ENCODE data around the gene TXNDC15.
"Not testable (repeated sequence)": the region's sequence is repeated elsewhere in the genome, so short reads cannot be mapped to it uniquely, and the experiment has no call there.

TXNDC15 gene

DNA sequence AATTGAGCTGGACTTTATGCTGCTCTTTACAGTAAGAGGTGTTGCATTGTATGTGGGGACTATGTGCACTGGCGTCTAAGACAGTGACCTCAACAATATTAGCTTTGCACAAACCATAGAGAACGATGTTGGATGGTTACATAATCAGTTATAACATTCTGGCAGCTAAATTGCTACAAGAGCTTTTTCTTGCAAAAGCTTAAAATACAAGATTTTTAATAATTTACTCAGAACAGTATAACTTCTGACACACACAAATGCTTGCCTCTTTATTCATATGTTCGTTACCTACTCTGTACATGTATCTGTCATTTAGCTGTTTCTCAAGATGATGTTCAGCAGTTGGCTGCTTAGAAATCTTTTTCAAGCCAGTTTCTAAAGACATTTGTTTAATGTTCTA lies 16.8 kb upstream of the TXNDC15 start:
- no peak for TF ChIP-seq CTCF (IDR thresholded peaks at IDR 0.05; ENCODE audit: borderline replicate concordance, insufficient read depth, low read depth, low read length)
- H3K4me3 ChIP-seq (ENCODE audit: low read depth, low read length): no peak overlapping the region

- no peak for TF ChIP-seq CTCF (IDR thresholded peaks at IDR 0.05; ENCODE audit: borderline replicate concordance, insufficient read depth, low read depth, low read length)
- no peak overlapping the region for H3K4me3 ChIP-seq (ENCODE audit: low read depth, low read length)
Observed at GRCh38 chr5:134864707-134865106, 9.5 kb upstream of the TXNDC15 start.

DNA sequence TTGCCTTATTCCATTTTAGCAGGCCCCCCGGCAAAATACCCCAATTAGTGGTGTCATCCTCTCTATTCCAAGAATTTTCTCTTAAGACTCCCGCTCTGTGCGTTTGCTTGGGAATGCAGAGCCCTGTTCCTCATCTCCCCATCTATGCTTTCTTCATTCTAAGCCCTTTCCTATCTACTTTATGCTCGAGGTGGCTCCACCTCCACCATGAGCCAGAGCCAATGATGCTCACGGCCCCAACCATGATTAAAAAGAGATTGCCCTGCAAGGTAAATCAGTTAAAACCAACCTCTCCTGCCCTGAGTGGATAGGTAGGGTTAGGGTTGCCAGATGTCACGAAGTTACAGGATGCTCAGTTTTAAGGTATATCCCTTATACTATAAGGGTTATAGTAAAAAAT lies 677 bp upstream of the TXNDC15 start:
- TF ChIP-seq CTCF (IDR thresholded peaks at IDR 0.05; ENCODE audit: borderline replicate concordance, insufficient read depth, low read depth, low read length): no peak
- H3K4me3 ChIP-seq (ENCODE audit: low read depth, low read length): no peak overlapping the region

- H3K4me3 ChIP-seq (ENCODE audit: low read depth, low read length): peak overlapping the region; percentile 99
- TF ChIP-seq CTCF (IDR thresholded peaks at IDR 0.05; ENCODE audit: borderline replicate concordance, insufficient read depth, low read depth, low read length): no peak
Observed at GRCh38 chr5:134874831-134875655, 872 bp downstream of the TXNDC15 start.

DNA sequence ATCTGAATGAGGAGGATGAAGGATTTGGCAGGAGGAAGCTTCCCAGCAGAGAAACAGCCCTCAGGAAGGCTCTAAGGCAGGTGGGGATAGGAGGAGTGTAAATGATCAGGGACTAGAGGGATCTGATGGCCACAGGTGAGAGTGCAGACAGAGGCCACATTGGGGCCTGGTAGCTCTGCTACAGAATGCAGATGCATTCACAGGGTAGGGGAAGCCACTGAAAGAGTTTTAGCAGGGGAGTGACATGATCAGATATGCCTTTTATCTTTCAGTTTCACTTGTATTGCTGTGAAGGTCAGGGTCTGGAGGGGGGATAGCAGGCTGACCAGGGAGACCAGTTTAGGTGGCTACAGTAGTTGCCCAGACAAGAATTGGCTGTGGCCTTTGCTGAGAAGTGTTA lies 3.0 kb downstream of the TXNDC15 start:
- no peak for TF ChIP-seq CTCF (IDR thresholded peaks at IDR 0.05; ENCODE audit: borderline replicate concordance, insufficient read depth, low read depth, low read length)
- no peak overlapping the region for H3K4me3 ChIP-seq (ENCODE audit: low read depth, low read length)

- no peak overlapping the region for H3K4me3 ChIP-seq (ENCODE audit: low read depth, low read length)
- no peak for TF ChIP-seq CTCF (IDR thresholded peaks at IDR 0.05; ENCODE audit: borderline replicate concordance, insufficient read depth, low read depth, low read length)
Observed at GRCh38 chr5:134878403-134878802, 4.2 kb downstream of the TXNDC15 start.

- no peak for TF ChIP-seq CTCF (IDR thresholded peaks at IDR 0.05; ENCODE audit: borderline replicate concordance, insufficient read depth, low read depth, low read length)
- H3K4me3 ChIP-seq (ENCODE audit: low read depth, low read length): no peak overlapping the region
Observed at GRCh38 chr5:134879456-134879855, 5.3 kb downstream of the TXNDC15 start.

GRCh38 chr5:134880937-134881336 lies 6.8 kb downstream of the TXNDC15 start:
- H3K4me3 ChIP-seq (ENCODE audit: low read depth, low read length): not testable (repeated sequence)

GRCh38 chr5:134881711-134882110 lies 7.5 kb downstream of the TXNDC15 start:
- H3K4me3 ChIP-seq (ENCODE audit: low read depth, low read length): not testable (repeated sequence)

Measured in GM12875 (cell line).